VCaP (cell line): Measurements from ENCODE around the gene DNAJB5.

Experiments
- H3K27ac ChIP-seq: fragments of 450-650 bp; 2 replicates; pipeline ENCODE4 v1.5.1; 2017
- CTCF ChIP-seq: fragments of 450-650 bp; conservative IDR thresholded peaks from 2 replicates; pipeline ENCODE4 v1.5.1; 2017; ENCODE audit warnings: mild to moderate bottlenecking, moderate library complexity

Gene DNAJB5

GRCh38 chr9:34959461-34959860 lies 30.1 kb upstream of the DNAJB5 start:
- no peak for TF ChIP-seq CTCF

GRCh38 chr9:34961574-34962490 lies 27.7 kb upstream of the DNAJB5 start:
- no peak overlapping the region for H3K27ac ChIP-seq
- no peak for TF ChIP-seq CTCF

More at GRCh38 chr9:34959461-34959860, 30.1 kb upstream of the DNAJB5 start:
- no peak overlapping the region for H3K27ac ChIP-seq

- no peak overlapping the region for H3K27ac ChIP-seq
- no peak for TF ChIP-seq CTCF
Observed at GRCh38 chr9:34962546-34962945, 27.0 kb upstream of the DNAJB5 start.

- TF ChIP-seq CTCF = no peak
- H3K27ac ChIP-seq = no peak overlapping the region
Observed at GRCh38 chr9:34963552-34963951, 26.0 kb upstream of the DNAJB5 start.

GRCh38 chr9:34964458-34964857 lies 25.1 kb upstream of the DNAJB5 start:
- TF ChIP-seq CTCF = no peak
- no peak overlapping the region for H3K27ac ChIP-seq

- no peak for TF ChIP-seq CTCF
Observed at GRCh38 chr9:34971146-34971811, 18.3 kb upstream of the DNAJB5 start.

GRCh38 chr9:34974664-34975063 lies 14.9 kb upstream of the DNAJB5 start:
- no peak overlapping the region for H3K27ac ChIP-seq
- TF ChIP-seq CTCF = no peak

More at GRCh38 chr9:34971146-34971811, 18.3 kb upstream of the DNAJB5 start:
- no peak overlapping the region for H3K27ac ChIP-seq
